Right hindlimb (tissue), 1 donor: Measurements from ENCODE around the gene GGN.
"Not testable (repeated sequence)": the region's sequence is repeated elsewhere in the genome, so short reads cannot be mapped to it uniquely, and the experiment has no call there.

Experiments
- DNase-seq: peaks from one replicate; pipeline ENCODE4 v3.0.0-alpha.2; 2018

The GGN gene

DNA sequence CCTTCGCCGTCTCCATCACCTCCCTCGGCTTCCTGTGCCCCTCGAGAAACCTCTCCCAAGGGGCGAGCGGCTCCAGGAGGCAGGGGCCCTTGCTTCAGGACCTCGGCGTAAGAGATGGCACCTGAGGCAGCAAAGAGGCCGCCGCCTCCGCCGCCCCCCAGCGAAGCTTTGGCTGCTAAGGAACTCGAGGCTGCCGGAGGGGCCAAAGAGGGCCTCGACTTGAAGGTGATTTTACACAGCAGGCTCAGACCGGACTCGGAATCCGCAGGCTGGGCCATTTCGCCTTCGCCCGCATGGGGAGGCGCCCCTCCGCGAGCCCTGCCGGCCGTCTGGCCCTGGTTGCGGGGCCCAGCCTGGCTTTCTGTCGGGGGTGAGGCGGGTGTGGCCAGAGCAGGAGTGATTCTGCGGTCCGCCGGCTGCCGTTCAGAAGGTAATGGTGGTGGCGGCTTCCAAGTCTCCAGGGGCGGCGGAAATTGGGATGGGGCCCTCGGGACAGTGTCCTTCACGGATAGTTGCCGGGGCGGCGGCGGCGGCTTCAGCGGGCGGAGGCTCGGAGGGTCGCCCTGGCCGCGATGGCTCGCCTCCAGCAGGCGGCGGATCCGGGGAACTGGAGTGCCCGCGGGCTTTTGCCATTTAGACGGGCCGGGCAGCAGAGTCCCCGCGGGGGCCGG lies 1.4 kb downstream of the GGN start:
- peak; percentile 47 for DNase-seq

DNA sequence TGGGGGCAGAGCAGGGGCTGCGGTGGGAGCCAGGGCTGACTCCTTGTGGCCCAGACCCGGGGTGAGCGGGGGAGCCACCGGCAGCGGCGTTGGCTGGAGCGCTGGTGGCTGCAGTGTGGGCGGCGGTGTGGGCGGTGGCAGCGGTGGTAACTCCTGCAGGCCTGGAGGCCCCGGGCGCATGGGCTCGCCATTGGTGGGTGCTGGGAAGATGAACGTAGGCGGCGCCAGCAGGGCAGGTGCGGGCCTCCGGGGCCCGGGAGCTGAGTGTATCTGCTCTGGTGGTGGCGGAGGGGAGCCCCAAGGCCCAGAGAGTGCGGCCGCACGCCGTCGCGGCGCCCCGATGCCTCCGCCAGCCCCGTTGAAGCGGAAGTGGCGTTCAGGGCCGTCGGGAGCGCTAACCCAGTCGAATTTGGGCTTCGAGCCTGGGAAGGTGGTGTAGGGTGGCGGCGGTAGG lies 2.0 kb downstream of the GGN start:
- peak; percentile 36 for DNase-seq

DNA sequence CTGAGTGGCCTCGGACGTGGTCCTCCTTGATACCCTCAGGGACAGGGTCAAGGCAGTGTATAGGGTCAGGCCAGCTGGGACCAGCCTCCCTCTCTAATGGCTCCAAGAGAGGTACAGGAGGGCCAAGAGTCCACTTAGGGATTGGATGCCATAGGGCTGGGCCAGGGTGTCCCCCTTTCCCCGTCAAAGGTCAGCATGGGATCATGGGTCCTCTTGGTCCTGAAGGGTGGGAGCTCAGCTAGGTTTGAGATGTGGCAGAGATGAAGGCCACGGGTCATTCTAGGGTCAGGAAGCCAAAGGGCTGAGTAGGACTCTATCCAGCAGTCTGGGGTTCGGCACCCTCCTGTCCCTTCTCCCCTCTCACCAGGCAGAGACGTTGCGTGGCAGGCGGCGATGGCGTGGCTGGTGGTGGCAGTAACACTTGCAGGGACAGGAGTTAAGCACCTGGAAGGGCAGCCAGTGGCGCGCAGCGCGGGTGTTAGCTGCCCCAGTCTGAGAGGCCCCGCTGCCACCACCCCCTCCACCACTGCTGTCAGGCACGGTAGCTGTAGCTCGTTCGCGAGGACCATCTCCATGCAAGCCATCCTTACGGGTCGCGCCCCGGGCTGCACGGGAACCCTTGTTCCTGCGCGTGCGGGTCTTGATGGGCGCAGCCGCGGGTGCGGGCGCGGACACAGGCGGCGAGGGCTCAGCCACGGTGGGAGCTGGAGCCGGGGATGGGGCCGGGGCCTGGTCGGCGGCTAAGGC lies 2.6 kb downstream of the GGN start:
- no peak for DNase-seq

DNA sequence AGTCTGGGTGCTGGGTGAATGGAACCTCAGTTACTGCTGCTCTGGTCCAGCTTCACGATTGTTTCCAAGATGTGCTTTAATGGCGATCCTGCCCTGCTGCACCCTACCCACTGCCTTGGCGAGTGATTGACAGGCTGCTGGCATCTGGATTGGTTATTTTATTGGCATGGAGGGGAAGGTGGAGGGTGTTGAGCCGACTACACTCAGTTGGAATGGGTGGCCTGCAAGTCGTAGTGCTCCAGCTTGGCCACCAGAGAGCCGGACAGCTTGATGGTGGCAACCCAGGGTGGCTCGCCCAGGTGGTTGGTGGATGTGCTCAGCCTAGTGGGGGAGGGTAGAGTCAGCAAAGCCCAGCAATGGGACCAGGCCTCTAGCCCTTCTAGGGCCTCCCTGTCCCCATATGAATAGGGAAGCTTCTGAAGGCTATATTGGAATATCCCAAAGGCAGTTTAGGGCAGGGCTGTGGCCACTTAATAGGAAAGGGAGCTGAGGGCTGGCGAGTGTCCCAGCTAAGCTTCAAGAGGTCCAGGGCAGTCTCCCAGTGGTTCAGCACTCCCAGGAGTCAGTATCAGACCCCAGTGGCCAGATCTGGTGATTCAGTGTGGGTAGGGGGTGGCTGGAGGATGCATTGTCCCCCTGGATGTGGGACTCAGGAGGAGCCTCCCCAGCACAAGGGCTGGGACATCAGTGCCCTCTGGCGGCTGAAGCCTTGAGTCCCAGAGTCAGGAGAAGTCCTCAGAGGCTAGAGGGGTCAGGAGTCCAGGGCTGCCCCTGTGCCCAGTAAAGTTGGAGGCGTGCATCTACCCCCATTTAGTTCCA lies 3.4 kb downstream of the GGN start:
- peak; percentile 36 for DNase-seq

DNA sequence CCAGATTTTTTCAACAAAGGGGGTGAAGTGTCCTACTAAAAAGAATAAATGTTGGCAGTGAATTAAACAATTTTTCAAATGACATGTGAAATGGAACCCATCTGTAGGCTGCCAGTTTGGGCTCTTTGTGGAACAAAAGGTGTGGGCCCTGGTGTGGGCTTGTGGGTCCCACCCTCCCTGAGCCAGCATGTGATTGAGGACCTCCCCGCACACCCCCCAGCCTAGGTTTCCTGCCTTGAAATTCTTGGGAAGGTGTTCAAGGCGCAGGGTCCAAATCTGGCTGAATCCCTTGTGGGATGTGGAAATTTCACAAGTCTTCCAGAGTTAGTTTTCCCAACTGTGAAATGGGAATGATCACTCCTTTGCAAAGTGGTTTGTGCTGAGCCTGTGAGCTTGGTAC lies 4.1 kb downstream of the GGN start:
- no peak for DNase-seq

DNA sequence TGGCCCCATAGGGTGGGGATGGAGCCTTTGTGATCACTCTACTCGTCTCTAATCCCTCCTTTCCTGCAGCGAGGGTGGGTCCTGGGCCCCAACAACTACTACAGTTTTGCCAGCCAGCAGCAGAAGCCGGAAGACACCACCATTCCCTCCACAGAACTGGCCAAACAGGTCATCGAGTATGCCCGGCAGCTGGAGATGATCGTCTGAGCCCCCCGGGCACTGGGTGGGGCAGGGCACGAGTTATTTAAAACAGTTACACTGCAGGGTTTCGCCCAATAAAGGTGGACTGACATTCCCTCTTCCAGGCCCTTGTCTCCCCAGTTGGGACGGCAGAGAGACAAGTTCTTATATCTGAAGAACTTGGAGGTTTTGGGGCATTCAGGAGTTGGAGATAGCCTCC lies 4.7 kb downstream of the GGN start:
- no peak for DNase-seq

DNA sequence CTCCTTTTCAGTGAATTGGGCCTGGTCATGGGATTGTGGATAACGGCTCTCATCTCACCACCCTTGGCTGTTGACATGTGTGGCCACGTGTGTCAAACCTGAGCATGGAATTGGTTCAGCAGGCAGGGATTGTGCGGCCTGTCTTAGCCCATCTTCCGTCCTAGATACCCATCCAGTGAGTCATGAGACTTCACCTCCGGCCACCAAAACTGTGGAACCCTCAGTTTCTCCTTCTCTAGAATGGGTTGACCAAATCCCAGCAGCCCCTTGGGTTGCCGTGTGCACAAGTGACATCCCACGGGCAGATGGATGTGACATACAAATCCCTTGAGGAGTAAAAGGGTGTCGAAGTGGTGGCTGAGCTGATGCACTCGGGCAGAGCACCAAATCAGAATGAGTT lies 6.7 kb downstream of the GGN start:
- DNase-seq, result no peak

DNA sequence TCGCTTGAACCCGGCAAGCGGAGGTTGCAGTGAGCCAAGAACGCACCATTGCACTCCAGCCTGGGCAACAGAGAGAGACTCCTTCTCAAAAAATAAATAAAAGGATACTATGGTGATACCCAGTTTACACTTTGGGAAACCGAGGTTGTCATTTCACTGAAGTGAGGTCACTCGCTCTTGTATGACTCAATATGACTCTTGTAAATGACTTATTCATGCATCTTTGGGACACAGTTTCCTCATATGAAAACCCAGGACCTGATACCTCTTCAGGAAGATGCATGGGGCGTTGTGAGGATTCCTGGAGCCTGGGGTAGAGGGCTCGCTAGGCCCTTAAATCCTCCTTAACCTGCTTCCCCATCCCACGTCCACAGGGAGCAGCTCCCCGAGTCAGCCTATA lies 9.0 kb downstream of the GGN start:
- DNase-seq, result no peak

DNA sequence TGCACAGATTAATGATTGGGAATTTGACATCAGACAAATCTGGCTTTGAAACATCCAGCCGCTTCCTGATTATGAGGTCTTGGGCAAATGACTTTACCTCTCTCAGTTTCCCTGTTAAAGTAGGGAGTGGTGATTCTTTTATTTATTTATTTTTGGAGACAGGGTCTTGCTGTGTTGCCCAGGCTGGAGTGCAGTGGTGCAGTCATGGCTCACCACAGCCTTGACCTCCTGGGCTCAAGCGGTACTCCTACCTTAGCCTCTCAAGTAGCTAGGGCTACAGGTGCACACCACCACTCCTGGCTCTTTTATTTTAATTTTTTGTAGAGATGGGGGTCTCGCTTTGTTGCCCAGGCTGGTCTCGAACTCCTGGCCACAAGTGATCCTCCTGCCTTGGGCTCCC lies 10.8 kb downstream of the GGN start:
- DNase-seq, result no peak

DNA sequence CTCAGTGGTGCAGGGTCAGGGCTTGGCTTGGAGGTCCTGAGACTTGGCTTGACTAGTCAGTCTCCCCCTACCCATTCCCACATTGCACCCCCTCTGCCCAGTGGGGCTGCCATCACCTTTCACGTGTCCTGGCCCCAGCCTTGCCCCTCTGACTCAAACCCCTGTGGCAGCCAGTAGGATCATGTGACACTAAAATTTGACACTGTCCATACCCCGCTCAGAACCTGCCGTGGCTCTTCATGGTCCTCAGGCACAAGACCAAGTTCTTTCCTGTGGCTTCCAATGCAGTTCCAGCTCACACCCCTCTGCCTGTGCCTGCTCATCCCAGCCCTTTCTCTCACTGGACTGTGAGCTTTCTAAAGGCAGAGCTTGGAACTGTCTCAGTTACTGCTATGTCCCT lies 11.3 kb downstream of the GGN start:
- DNase-seq, result no peak

DNA sequence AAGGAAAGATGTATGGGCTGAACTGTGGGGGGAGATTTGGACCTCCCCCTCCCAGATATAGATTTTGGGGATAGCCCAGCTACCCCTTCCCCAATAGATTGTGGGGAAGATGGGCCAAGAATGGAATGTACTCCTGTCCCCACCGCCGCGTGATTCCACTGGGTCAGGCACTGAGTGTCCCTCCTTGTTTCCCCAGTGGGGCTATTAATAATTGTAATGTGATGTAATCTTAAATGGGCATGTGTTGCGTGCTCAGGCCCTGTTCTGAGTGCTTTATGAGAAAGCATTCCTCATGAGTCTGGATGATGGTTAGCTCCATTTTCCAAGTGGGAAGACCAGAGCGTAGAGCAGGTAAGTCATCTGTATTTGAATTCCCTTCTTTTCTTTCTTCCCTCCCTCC lies 12.1 kb downstream of the GGN start:
- no peak for DNase-seq

DNA sequence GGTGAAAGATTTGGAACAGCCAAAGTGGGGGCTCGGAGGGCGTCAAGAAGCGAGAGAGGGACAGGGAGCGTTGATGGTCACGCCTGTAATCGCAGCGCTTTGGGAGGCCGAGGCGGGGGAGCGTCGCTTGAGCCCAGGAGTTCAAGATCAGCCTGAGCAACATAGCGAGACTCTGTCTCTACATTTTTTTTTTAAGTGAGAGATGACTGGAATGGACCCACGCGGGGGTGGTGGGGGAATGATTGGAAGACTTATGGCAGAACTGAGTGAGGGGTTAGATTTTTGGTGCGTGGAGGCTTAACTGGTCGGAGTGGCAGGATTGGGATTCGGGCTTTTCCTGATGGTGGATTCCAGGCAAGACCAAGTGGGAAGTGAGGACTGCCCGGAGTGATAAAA lies 12.7 kb downstream of the GGN start:
- DNase-seq, result no peak

DNA sequence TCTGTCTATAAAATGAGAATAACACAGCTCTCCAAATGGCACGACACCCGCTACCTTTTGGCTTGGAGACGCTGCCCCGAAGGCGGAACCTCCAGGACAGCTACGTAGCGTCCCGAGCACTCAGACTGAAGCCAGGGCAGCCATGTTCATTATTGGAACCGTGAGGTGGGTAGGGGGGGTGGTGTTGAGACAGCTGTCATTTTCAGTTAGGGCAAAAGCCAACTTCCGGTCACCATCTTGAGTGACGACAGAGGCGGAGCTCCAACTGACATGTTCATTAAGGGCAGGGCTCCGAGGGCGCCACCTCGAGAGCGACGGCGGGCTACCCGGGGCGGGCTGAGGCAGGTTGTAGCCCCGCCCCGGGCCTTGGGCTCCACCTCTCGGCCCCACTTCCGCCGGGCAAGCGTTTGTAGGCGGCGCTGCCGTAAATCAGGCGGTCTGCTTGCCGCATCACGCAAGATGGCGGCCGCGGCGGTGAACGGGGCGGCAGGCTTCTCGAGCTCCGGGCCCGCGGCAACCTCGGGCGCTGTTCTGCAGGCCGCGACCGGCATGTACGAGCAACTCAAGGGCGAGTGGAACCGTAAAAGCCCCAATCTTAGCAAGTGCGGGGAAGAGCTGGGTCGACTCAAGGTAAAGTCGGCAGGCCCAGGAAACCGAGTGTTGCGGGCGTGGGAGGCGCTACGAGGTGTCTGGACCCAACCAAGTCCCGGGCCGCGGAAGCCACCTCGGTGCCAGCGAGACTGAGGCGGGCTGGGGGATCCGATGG lies 13.3 kb downstream of the GGN start, which contains the start of gene PSMD8:
Gene PSMD8 (plus strand): TSS at position 240 of the 766 bp plus-strand sequence. CDS start 31 bp downstream, at position 271.
- peak; percentile 99 for DNase-seq

DNA sequence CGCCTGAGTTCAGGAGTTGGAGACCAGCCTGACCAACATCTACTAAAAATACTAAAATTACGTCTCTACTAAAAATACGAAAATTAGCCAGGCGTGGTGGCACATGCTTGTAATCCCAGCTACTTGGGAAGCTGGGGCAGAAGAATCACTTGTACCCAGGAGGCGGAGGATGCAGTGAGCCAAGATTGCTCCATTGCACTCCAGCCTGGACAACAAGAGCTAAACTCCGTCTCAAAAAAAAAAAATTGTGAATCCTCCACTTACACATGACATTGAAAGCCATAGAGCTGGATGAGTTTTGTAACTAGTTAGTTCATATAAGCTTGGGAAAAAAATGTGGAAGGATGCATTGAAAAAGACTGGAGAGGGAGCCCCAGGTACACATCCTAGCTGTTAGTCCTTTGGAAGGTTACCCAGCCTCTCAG lies 13.9 kb downstream of the GGN start:
- DNase-seq, result no peak

DNA sequence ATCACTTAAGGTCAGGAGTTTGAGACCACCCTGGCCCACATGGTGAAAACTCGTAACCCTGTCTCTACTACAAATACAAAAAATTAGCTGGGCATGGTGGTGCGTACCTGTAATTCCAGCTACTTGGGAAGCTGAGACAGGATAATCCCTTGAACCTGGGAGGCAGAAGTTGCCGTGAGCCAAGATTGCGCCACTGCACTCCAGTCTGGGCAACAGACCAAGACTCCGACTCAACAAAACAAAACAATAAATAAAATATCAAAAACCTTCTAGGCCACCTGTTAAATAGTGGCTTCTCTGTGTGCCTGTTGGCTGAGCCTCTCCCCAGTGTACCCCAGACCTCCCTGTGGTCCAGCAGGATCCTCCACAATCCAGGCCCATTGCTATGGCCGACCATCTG lies 16.8 kb downstream of the GGN start:
- no peak for DNase-seq

DNA sequence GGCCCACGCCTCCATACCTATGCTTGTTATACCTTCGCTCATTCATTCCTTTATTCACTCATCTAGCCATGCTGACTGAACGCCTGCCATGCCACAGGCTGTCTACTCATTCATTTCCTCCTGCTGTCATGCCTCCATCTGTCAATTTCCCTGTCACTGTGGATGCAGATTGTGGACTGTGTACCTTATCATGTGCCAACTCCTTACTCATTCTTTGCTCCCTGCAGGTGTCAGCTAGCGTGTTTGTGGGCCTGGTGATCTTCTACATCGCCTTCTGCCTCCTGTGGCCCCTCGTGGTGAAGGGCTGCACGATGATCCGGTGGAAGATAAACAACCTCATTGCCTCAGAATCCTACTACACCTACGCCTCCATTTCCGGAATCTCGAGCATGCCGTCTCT lies 17.5 kb downstream of the GGN start:
- DNase-seq, result no peak

DNA sequence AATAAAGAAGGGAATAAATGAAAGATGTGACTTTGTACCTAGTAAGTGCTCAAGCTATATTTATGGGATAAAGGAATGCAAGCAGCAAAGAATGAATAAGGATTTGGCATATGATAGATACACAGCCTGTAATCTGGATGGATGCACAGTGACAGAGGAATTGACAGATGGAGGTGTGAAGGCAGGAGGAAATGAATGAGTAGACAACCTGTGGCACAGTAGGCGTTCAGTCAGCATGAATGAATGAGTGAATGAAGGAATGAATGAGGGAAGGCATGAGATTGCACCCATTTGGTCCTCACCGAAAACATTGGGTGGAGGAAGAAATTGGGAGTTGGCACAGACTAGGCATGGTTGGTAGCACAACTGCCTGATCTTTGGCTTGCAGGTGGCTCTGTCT lies 18.2 kb downstream of the GGN start:
- no peak for DNase-seq

DNA sequence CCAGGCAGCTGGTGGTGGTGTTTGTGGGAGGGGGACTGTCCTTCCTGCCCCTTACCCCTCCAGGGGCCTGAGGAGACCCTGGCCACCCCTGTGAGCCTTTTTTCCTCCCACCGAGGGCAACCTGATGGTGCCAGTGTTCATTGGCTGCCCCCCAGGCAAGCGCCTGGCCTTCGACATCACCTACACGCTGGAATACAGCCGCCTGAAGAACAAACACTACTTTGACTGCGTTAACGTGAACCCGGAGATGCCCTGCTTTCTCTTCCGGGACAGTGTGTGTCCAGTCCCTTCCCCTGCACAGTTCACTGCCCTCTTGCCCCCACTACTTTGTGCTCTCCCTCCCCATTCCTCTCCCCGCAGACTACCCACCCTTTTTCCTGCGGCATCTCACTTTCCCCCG lies 20.8 kb downstream of the GGN start:
- no peak for DNase-seq

DNA sequence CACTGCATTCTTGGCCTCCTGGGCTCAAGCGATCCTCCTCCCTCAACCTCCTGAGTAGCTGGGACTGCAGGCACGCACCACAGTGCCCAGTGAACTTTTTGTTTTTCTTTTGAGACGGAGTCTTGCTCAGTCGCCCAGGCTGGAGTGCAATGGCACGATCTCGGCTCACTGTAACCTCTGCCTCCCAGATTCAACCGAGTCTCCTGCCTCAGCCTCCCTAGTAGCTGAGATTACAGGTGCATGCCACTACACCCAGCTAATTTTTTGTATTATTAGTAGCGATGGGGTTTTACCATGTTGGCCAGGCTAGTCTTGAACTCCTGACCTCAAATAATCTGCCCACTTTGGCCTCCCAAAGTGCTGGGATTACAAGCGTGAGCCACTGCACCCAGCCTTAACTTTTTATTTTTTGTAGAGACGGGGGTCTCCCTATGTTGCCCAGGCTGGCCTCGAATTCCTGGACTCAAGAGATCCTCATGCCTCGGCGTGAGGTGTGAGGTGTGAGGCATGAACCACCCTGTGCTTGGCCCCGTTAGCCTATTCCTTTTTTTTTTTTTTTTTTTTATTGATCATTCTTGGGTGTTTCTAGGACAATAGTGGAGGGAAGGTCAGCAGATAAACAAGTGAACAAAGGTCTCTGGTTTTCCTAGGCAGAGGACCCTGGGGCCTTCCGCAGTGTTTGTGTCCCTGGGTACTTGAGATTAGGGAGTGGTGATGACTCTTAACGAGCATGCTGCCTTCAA lies 24.7 kb downstream of the GGN start:
- DNase-seq, result not testable (repeated sequence)

DNA sequence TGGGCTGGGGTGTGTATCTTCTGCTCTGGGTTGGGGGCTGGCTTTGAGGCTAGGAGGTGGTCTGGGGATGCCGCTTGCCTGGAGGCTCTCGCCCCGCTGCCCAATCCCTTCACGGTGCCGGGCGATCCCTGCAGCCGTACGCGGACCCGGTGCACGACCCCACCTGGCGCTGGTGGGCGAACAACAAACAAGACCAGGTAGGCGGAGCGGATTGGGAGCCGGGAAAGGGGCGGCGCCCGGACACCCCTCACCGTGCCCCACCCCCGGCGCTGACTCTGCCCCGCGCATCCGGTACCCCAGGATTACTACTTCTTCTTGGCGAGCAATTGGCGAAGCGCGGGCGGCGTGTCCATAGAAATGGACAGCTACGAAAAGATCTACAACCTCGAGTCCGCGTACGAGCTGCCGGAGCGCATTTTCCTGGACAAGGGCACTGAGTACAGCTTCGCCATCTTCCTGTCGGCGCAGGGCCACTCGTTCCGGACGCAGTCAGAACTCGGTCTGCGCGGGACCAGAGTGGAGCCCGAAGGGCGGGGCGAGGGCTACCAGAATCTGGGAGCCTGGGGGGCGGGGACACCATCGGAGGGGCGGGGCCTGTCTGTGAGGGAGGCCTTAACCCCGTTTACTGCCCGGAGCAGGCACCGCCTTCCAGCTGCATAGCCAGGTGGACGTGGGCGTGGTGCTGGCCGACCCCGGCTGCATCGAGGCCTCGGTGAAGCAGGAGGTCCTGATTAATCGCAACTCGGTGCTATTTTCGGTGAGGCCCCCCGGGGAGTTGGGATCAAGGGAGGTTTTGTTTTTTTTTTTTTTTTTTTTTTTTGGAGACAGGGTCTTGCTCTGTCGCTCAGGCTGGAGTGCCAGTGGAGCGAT lies 25.5 kb downstream of the GGN start:
- peak; percentile 71 for DNase-seq

DNA sequence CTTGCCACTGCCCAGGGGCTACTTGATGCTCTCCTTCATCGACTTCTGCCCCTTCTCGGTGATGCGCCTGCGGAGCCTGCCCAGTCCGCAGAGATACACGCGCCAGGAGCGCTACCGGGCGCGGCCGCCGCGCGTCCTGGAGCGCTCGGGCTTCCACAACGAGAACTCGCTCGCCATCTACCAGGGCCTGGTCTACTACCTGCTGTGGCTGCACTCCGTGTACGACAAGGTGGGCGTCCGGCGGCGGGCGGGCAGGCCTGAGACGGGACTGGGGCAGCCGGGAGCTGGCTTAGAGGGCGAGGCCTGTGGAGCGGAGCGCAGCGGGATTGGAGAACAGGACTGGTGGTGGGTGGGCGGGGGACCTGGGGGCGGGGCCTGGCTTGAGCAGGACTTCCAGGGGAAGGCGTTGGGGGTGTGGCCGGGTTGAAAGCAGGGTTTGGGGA lies 26.2 kb downstream of the GGN start:
- DNase-seq, result peak; percentile 86
